Stromal cell of bone marrow (primary cell): ENCODE measurements around the gene PRKCA.
A peak's percentile ranks its signal among the peaks of the same experiment; 100 is the strongest.

Experiments used
- DNase-seq: peaks from one replicate; pipeline ENCODE4 v3.0.0-alpha.2; 2012; ENCODE audit warnings: low read depth

PRKCA gene

DNA sequence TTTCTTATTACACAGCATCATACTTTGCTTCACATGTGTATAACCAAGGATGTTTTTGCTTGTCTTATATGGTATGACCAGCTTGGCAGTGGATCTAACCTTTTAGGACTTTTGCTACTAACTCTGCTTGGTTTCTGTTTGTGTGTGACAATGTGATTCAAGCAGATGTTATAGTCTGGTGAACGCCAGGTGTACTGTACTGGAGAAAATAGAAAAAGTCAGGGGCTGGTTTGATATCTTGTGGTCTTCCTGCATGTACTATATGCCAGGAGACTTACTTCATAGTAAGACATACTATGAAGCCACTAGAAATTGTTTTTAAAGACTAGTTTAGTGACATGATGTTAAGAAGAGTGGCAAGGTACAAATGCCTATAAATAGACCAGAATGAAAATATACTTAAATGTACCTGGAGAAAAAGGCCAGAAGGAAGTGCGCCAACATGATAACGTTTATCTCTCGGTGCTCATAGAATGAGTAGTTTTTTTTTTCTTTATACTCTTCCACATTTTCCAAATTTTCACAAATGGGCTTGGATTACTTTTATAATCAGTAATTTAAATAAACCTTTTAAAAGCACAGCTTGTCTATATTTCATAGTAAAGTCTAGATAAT lies 112.3 kb downstream of the PRKCA start:
- no peak for DNase-seq

DNA sequence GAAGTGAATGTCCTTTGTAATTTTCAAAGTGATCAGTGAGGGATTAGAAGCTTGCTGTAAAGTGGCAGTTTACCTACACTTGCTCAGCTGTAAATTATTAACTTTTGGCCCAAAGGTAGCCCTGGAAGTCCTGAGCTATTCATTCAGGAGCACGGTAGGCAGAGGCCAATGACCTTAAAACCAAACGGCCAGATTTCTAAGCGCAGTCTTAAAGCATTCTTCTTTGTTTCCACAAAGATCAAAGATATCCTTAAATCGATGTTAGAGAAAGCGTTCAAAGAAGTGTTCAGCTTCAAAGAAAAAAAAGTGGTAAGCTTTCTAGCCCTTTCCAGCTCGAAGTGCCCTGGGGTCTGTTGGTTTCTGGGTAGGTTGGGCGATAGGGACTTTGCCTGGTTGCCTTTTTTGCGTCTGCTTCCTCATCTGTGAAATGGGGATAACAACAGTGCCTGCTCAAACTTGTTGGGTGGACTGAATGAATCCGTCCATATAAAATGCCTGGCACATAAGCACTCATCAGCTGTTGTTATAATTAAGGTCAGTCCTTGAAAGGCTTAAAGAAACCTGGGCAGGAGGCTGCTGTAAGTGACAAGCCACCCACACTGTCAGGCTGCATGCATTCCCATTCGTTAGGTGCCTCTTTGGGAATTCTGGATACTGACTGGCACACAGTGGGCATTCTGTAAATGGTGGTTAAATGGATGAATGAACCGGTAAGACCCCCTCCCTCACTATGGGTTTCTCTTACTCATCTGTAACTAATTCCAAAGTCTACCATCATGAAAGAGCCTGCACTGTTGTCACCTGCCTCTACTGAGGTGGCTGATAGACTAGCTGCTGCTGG lies 113.2 kb downstream of the PRKCA start:
- no peak for DNase-seq

DNA sequence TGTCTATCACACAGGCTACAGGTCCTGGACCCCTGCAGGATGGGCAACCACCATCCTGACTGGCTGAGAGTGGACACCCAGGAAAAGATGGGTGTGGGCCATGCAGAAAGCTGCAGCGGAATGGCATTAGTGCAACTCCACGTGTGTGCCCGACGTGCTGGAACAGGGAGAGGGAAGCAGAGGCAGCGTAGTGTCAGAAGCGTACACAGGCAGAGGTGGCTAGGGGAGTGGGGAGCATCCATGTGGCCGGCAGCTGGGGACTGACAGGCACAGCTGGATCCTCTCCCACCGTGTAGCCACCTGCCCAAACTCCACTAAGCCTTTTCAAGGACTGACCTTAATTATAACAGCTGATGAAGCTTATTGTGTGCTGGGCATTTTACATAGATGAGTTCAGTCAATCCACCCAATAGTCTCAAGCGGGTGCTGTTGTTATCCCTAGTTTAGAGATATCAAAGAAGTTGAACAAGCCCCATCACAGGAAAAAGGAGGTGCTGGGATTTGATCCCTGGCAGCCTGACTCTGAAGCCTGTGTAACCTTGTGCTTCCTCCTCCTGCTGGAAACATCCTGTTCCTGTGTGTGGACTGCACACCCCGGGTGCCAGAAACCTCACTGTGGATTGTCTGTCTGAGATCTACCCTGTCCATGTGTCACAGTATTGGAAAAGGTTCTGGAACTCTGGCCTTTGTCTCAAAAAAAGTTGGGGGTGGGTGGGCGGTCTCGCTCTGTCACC lies 114.0 kb downstream of the PRKCA start:
- no peak for DNase-seq

DNA sequence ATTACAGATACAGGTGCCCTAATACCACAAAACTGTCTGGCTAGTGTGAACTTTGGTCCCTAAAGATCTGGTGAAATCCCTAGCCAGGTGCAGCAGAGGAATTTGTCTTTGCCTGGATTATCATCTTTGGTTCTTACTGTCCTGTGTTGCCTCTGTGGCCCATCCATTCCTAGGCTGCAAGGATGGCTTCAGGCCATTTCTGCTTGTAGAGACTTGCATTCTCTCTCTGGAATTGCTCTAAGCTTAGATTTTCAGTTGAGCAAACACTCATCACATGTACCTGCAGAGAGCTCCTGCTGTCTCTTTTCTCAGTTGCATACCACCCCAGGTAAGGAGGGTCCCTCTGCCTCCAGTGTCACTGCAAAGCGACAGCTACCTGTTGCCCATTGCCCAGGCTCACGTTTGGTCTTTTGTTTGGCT lies 114.9 kb downstream of the PRKCA start:
- DNase-seq, result no peak

DNA sequence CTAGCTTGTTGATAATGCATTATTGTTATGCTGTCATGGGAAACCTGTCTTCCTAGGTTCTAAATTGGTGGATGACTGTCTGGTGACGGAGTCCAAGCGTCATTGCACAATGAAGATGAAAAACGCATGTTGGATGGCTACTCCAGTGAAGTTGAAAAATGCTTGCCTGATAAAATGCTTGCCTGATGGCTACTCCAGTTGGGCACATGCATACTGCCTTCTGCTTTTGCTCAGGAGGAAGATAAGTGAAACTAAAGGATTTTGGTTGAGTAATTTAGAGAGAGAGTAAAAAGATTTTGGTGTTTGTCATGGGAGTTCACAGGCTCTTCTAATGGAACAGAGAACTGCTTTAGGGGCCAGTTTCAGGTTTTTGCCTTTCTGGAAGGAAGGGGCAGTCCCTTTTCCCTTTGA lies 118.6 kb downstream of the PRKCA start:
- no peak for DNase-seq

DNA sequence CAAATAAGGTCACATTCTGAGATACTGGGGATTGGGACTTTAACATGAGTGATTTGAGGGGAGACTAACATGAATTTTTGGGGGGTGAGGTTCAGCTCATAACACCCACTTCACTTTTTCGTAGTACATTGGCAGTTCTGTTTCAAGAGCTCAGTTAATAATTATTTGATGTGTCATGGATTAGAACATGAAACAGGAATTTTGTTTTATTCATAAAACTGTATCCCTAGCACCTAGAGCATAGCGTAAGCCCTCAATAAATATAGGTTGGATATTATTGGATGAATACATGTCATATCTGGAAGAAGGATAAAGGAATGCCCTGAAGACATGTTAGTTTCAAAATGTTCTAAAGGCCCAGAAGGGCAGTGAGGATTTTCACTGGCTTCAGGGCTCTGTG lies 119.8 kb downstream of the PRKCA start:
- DNase-seq, result no peak

DNA sequence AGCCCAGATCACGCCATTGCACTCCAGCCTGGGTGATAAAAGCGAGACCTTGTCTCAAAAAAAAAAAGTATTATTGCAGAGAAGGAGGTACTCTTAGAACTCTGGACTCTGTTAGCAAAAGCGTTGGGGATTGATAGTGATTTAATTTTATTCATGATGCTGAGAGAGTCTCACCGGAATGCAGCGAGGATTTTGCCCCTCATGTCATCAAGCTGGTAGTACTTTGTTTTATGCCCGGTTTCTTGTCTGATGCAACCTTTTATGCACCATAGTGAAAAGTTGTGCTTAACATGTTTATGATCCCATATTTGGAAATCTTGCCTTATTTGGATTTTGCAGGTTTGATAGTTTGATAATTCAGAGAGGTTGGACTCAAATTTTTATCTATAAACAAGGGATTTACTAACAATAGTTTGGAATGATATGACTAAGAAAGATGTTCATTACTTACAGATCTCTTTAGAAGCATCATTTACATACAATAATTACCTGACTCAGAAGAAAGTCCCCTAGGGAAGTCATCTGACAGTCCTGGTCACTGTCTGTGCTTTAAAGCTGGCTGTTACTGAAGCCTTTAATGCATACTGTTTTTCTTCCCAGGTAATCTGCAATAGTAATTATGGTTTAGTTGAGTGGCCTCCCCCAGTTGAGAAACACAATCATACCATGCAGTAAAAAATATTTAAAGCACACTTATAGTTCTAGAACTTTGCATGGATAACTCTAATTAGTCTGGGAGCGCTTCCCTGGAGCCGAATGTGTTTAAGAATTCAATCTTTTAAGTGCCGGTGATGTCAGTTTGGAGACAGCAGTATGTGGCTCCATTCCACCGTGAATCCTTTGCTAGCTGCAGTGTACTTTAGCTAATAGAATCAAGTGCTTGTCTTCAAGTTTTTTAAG lies 120.9 kb downstream of the PRKCA start:
- no peak for DNase-seq

DNA sequence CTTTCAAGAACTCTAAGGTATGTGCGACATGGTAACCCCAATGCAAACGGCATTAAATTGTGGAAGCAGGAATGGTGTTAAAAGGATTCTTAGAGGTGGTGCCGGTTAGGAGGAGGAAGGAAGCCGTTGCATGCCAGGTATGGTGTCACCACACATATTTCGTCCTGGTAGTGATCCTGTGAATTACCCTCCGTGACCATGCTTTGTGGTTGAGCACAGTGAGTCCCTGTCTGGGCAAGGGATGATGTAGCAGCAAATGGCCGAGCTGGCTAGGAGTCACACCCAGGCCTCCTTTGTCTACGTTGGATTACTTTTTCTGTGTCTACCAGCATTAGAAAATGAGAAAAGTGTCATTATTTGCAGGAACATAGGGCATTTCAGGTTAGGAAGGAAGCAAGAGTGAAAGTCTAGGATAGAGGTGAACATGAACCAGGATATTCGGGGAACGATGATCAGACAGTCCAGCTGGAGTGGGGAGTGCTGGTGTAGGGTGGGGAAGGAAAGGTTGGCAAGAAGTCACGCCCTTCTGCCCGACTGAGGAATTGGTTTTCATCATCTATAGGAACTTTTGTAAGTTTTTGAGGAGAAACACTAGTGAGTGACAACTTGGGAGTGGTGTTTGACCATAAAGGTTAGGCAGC lies 123.5 kb downstream of the PRKCA start:
- no peak for DNase-seq

DNA sequence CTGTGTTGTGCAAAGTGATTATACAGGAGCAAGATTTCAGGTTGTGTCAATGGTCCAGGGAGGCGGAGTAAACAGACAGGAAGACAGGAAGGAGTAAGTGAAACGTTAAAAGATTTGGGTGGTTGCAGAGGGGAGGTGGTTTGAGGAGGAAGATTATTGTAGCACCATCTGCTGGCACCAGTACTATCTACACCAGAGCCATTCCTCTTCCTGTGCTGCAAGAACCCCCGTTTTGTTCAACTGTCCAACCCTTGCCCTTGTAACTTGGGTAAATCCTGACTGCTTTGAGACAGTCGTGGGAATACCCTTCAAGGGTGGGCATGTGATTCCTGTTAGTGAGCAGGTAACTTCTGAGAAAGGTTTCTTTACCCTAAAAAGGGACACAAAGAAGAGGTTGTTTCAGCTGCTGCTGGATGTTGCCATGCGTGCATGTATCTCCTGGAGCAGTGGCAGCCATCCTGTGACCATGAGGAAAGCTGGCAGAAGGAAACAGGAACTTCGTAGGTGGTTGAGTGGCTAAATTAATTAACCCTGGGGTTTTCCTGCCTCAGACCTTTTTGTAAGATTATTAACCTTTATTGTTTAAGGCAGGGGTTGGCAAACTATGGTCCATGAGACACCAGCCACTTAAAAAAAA lies 124.1 kb downstream of the PRKCA start:
- DNase-seq, result no peak

DNA sequence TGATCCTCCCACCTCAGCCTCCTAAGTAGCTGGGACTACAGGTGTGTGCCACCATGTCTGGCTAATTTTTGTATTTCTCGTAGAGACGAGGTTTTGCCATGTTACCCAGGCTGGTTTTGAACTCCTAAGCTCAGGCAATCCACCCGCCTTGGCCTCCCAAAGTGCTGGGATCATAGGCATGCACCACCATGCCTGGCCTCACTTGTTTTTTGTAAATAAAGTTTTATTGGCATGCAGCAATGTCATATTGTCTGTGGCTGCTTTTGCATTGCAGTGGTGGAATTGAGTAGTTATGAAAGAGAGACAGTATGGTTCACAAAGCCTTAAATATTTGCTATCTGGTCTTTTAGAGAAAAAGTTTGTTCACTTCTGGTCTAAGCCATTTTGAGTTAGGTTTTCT lies 124.7 kb downstream of the PRKCA start:
- no peak for DNase-seq

DNA sequence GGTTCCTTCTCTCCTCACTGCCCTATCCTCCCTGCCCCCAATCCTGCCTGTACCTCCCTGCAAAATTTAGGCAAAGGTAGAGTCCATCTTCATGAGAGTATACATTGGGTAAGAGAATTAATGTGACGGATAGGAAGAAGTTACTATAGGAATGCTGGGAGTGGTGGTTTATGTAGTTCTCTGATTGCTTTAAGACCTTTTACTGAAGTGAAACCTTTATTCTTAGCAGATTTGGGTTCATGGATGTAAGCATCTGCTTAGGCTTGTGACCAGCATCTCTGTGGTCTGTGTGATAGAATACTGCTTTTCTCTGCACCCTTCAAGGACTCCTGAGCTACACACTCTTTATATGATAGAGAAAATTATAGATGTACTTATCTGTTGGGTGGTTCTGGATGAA lies 127.3 kb downstream of the PRKCA start:
- no peak for DNase-seq

DNA sequence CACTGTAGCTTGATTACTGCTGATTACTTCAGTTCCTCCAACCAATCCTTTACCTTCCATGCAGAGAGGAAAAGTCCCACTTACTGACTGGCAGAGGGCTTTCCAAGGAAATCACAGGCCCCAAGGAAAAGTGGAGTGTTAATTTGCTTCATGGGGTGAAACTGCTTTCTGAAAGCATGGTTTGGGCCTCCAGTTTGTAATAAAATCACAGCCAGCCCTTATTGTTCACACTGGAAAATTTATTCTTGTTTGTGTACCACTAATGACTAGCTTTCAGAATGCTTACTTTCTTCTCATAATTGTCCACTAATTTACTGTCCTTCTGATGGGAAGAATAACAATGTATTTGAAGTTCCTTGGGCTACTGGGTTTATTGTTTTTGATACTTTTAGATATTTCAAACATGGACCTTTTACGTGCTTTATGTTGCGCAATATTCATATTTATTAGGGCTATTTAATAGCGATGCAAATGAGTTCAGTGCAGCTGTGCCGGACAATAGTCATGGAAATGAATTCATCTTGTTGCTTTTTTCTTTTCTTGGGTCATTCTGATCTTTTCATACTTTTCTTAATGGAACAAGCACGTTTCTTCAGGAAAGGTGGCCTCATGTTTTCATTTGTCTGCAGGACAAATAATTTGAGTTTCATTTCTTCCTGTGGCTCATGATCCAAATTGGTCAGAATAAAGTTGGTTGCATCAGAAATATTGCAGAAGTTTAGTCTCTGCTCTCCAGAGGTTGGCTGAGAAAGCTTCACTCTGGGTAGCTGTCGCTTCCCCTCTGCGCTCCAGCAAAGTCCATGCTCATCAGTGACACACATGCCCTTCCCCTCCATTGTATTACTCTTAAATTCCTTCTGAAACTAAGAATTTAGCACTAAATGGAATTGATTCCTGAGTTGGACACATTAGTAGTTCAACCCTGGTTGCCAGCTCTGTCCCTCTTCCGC lies 128.7 kb downstream of the PRKCA start:
- DNase-seq, result no peak

DNA sequence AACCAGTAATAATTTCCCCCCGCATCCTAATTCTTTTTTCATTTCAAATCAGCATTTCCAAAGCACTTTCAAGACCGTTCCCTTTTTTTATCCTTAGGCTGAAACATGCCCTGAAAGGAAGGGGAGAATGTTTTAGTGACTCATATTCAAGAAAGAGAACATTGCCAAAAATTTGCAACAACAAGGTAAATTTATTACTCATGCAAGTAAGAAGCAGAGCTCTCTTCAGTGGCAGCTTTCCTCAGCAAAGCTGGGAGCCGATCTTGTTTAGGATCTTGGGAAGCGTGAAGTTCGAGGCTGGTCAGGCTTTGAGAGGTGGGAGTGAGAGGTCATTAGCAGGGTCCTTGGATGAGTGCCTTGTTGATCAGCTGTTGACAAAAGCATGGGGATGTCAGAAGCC lies 129.5 kb downstream of the PRKCA start:
- peak; percentile 67 for DNase-seq

DNA sequence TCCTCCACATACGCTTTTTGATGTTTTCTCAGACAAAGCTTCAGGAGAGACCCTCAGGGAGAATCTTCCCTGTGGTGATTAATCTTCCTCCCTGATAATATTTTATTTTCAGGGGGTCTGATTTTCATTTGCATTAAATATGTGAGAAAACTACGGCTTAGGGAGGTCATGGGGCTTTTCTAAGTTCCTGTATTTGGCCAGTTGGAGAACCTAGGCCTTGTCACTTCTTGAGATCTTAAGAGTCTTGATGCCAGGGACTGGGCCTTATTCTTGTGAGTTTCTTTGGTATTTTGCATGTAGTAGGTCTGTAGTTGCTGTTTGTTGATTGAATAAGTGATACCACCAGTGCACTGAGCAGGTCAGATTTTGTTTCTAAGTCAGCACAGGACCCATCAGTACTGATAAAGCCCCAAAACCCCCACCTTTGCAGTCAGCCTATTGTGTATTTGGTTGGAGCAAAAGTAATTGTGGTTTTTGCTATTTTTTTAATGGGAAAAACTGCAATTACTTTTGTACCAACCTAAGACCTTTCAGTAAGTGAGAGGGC lies 130.1 kb downstream of the PRKCA start:
- no peak for DNase-seq

DNA sequence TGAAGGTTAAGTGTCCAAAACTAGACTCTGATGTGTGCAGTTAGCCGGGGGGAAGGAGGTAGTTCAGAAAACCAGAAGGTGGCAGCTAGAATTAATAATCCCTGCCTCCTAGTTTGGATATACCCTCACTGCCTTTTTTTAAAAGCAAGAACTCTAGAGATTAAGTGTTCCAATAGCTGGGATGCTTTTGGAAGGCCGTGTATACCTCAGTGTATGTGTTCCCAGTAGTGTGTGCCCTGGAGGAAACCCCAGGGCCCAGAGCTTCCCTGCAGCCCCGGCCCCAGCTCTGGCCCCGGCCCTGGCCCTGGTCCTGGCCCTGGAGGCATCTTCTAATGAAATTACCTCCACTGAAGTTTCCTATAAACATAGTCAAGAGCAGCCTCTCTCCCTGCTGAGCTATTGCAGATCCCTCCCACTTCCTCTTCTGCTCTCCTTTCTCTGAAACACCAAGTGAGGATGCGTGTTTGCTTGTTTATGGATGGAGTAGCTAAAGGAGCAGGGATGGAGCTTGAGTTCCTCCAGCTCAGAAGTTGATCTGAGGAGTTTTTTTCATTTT lies 130.7 kb downstream of the PRKCA start:
- no peak for DNase-seq

DNA sequence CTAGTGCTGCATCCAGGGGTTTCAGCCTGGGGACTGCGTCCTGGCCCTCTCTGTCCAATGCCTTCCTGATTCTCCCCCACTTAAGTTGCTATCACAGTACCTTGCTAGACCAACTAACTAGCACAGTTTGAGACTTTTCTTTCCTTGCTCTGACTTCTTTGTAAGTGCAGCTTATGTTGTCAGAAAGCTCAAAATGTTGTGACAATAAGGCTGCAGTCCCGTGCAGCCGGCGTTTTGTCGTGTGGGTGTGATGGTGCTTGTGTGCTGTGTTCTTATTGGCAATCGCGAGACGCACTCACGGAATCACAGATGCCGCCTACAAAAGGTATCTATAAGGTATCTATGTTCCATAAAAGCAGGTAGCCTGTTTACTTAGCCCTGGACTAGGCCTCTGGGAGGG lies 132.8 kb downstream of the PRKCA start:
- no peak for DNase-seq

DNA sequence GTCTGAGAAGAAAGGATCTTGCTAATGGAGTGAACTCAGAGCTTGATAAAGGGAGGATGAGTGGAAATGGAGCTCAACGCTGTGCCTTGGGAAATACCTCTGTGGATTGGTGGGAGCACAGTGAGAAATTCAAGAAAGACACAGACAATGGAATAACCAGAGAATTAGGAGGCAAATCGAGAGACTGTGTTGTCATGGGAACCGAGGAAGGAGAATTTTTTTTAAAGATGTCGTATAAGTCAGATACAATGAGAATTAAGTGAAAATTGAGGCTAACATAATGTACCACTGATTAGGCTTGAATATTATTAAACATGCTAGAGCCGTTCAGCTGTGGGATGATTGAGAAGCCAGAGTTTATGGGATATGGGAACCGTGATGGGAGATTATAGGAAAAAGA lies 134.2 kb downstream of the PRKCA start:
- no peak for DNase-seq

DNA sequence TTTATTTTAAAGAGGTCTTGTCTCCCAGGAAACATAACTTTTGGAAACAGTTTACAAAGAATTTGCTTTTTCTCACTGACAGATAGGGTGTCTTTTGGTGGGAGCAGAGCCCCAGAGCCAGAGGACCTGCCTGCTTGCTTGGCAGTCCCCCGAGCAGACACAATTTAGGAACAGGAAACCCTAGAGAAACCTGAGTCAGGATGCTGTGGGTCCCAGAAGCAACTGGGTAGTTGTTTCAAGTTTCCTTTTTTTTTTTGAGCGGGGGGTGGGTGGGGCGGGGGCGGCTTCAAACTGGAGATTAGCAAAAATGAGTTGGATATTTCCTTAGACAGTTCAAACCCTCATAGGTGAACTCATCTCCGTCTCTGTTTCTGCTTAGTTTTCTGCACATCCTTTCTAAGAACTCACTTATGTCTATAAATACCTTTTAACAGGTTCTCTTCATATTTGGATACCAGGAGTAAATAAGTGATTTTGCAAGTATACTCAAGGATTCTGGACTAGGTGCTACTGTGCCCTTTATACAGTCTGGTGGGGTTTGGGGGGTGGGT lies 135.1 kb downstream of the PRKCA start:
- DNase-seq, result peak; percentile 35

DNA sequence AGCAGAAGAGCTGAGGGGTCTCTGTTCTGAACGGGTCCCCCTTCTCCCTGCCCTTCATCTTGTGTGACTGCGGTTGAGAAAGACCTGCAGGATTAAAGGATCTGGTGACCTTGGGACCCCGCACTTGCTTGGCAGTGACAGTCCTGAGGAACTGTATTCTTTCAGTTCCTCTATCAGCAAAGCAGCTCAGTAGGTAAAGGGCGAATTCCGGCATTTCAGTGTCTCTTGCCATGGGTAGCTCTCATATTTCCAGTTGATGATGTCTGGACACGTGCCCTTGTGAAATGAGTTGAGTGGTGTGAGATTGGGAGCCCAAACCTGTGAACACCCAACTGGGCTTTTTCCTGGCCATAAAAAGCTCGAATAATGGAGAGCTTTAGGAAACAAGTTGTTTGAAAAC lies 135.7 kb downstream of the PRKCA start:
- DNase-seq, result no peak
